Hindlimb muscle (tissue), 1 donor: ENCODE data around the gene IGF1R. TPM values are rescaled to one million over a fixed set of nuclear protein-coding genes. Genes with fewer than 3 reads are reported as not detected.

ENCODE experiments used
- DNase-seq: peaks from one replicate; pipeline ENCODE4 v3.0.0-alpha.2; 2013
- polyA plus RNA-seq: library from polyadenylated mRNA; unstranded; fragments of 120-200 nt; gene quantifications from one replicate; pipeline ENCODE4 v1.2.1, GENCODE V29; 2013; ENCODE audit not compliant: insufficient read length

The IGF1R gene
- polyA plus RNA-seq, 1 donor: 18.3 TPM

- DNase-seq: no peak
Measured at GRCh38 chr15:98706387-98706786, 58.0 kb downstream of the IGF1R start.

- DNase-seq: no peak
Measured at GRCh38 chr15:98706986-98707385, 58.6 kb downstream of the IGF1R start.

- no peak for DNase-seq
Measured at GRCh38 chr15:98708037-98708590, 59.8 kb downstream of the IGF1R start.

- DNase-seq: no peak
Measured at GRCh38 chr15:98711810-98712209, 63.5 kb downstream of the IGF1R start.

GRCh38 chr15:98712845-98713584 lies 64.7 kb downstream of the IGF1R start:
- no peak for DNase-seq

- no peak for DNase-seq
Measured at GRCh38 chr15:98713585-98714001, 65.3 kb downstream of the IGF1R start.

GRCh38 chr15:98714922-98715321 lies 66.6 kb downstream of the IGF1R start:
- no peak for DNase-seq

GRCh38 chr15:98715401-98715800 lies 67.1 kb downstream of the IGF1R start:
- DNase-seq: no peak

- DNase-seq: no peak
Measured at GRCh38 chr15:98715890-98716443, 67.6 kb downstream of the IGF1R start.

GRCh38 chr15:98717371-98717770 lies 69.0 kb downstream of the IGF1R start:
- DNase-seq: no peak

- no peak for DNase-seq
Measured at GRCh38 chr15:98717942-98718341, 69.6 kb downstream of the IGF1R start.

- DNase-seq: peak; percentile 43
Measured at GRCh38 chr15:98718426-98719136, 70.2 kb downstream of the IGF1R start.

GRCh38 chr15:98719137-98719740 lies 70.9 kb downstream of the IGF1R start:
- no peak for DNase-seq

GRCh38 chr15:98720031-98720430 lies 71.7 kb downstream of the IGF1R start:
- DNase-seq: no peak

- DNase-seq: no peak
Measured at GRCh38 chr15:98720577-98721565, 72.5 kb downstream of the IGF1R start.

GRCh38 chr15:98722209-98722608 lies 73.9 kb downstream of the IGF1R start:
- no peak for DNase-seq

- DNase-seq: no peak
Measured at GRCh38 chr15:98722645-98723044, 74.3 kb downstream of the IGF1R start.

GRCh38 chr15:98723195-98723594 lies 74.9 kb downstream of the IGF1R start:
- no peak for DNase-seq

- no peak for DNase-seq
Measured at GRCh38 chr15:98724048-98724447, 75.7 kb downstream of the IGF1R start.

- no peak for DNase-seq
Measured at GRCh38 chr15:98724494-98724893, 76.2 kb downstream of the IGF1R start.

GRCh38 chr15:98725874-98726273 lies 77.5 kb downstream of the IGF1R start:
- no peak for DNase-seq
